K562 (cell line): ENCODE data around the gene ST3GAL5. TPM values are rescaled to one million over a fixed set of nuclear protein-coding genes. Genes with fewer than 3 reads are reported as not detected.

Source experiments
- ARHGAP35 ChIP-seq: fragments of 450-650 bp; IDR thresholded peaks from 2 replicates; pipeline ENCODE4 v1.6.1; 2018; ENCODE audit not compliant: partially characterized antibody
- CBX1 ChIP-seq: sonication (generic); IDR thresholded peaks from 2 replicates; pipeline ENCODE4 v1.6.1; 2016; ENCODE audit warnings: antibody characterized with exemption, low read depth, mild to moderate bottlenecking
- CC2D1A ChIP-seq: fragments of 450-650 bp; IDR thresholded peaks from 2 replicates; pipeline ENCODE4 v1.6.1; 2017; ENCODE audit warnings: mild to moderate bottlenecking
- CHD4 ChIP-seq: fragments of 200-600 bp; sonication (generic); IDR thresholded peaks from 3 replicates; pipeline ENCODE4 v1.6.1; 2012; ENCODE audit warnings: low read depth, mild to moderate bottlenecking, mixed read lengths, low read length, inconsistent platforms; ENCODE audit not compliant: insufficient read depth, insufficient replicate concordance, poor library complexity, severe bottlenecking
- KLF13 ChIP-seq: fragments of 450-650 bp; IDR thresholded peaks from 2 replicates; pipeline ENCODE4 v1.6.1; 2016; ENCODE audit warnings: missing genetic modification characterization, low read depth, mild to moderate bottlenecking, missing compliant biosample characterization, moderate library complexity, borderline replicate concordance
- NR2C2 ChIP-seq, 2 experiments: fragments of 200-800 bp in 1 of 2; sonication (Bioruptor generic) in 1 of 2; sonication (generic) in 1 of 2; formaldehyde crosslinking in 1 of 2; IDR thresholded peaks; 2 replicates each; pipeline versions ENCODE4 v1.6.1 to v1.8.0; 2016 to 2022; ENCODE audit warnings: mild to moderate bottlenecking in 1 of 2, missing compliant biosample characterization in 1 of 2, missing genetic modification characterization in 1 of 2, missing genetic modification reagents in 1 of 2
- PYGO2 ChIP-seq: fragments of 450-650 bp; IDR thresholded peaks from 2 replicates; pipeline ENCODE4 v1.6.1; 2016; ENCODE audit warnings: mild to moderate bottlenecking, missing genetic modification characterization, moderate library complexity, missing compliant biosample characterization
- RNF2 ChIP-seq: sonication (generic); IDR thresholded peaks from 2 replicates; pipeline ENCODE4 v1.6.1; 2016
- SREBF1 ChIP-seq: fragments of 150-350 bp; IDR thresholded peaks from 2 replicates; pipeline ENCODE4 v1.6.1; 2014; ENCODE audit warnings: antibody characterized with exemption, low read depth, low read length, borderline replicate concordance
- TAF15 ChIP-seq: fragments of 200-400 bp; formaldehyde crosslinking; IDR thresholded peaks from 2 replicates; pipeline ENCODE4 v1.6.1; 2017; ENCODE audit warnings: mild to moderate bottlenecking, low read depth, low read length, moderate library complexity
- TAF9B ChIP-seq: fragments of 450-650 bp; IDR thresholded peaks from 2 replicates; pipeline ENCODE4 v1.6.1; 2018; ENCODE audit warnings: mild to moderate bottlenecking; ENCODE audit not compliant: partially characterized antibody
- ZBTB1 ChIP-seq: sonication (generic); formaldehyde crosslinking; IDR thresholded peaks from 2 replicates; pipeline ENCODE4 v1.8.1; 2023; ENCODE audit warnings: missing genetic modification reagents, low read depth, mild to moderate bottlenecking, borderline replicate concordance
- ZFX ChIP-seq: sonication (generic); formaldehyde crosslinking; IDR thresholded peaks from 2 replicates; pipeline ENCODE4 v1.8.0; 2022; ENCODE audit warnings: mild to moderate bottlenecking, missing genetic modification reagents, moderate library complexity
- ZNF780A ChIP-seq: fragments of 250-450 bp; sonication (Bioruptor Pico); IDR thresholded peaks from 2 replicates; pipeline ENCODE4 v1.5.0; 2021; ENCODE audit warnings: mild to moderate bottlenecking
- polyA plus RNA-seq, 8 experiments: library from polyadenylated mRNA; depleted of rRNA in 4 of 8; stranded (reverse) in 5 of 8; unstranded in 3 of 8; fragments of >200 nt; fragmentation: Nextera tagmentation in 2 of 8; fragmentation: Illumina TruSeq in 1 of 8; extraction: Ambion mirVana in 2 of 8; extraction: Trizol in 1 of 8; gene quantifications; 2 replicates each; pipeline versions ENCODE4 v1.2.1 to v1.2.3, GENCODE V29; 2011 to 2014; ENCODE audit warnings: inconsistent platforms in 1 of 8, missing spikeins in 1 of 8
- total RNA-seq, 7 experiments: library from RNA; depleted of rRNA in 6 of 7; stranded (reverse); fragments of >200 nt in 6 of 7; fragmentation: Illumina TruSeq in 2 of 7; extraction: Trizol in 2 of 7; gene quantifications; 2 replicates each; pipeline versions ENCODE4 v1.2.1 to v1.2.3, GENCODE V29; 2011 to 2021; ENCODE audit warnings: low replicate concordance in 1 of 7
- TF ChIP-seq, protein P1 (sequence below): fragments of 250-450 bp; sonication (Bioruptor Pico); IDR thresholded peaks from 2 replicates; pipeline ENCODE4 v1.9.0; 2021; ENCODE audit warnings: mild to moderate bottlenecking
- TF ChIP-seq, protein P2 (sequence below): sonication (generic); formaldehyde crosslinking; IDR thresholded peaks from 2 replicates; pipeline ENCODE4 v1.8.0; 2022; ENCODE audit warnings: missing genetic modification reagents, mild to moderate bottlenecking, borderline replicate concordance
- TF ChIP-seq, protein P3 (sequence below): fragments of 200-800 bp; sonication (Bioruptor generic); IDR thresholded peaks from 2 replicates; pipeline ENCODE4 v1.6.1; 2017; ENCODE audit warnings: missing genetic modification characterization, missing compliant biosample characterization
- TF ChIP-seq, protein P4 (sequence below): fragments of 150-350 bp; IDR thresholded peaks from 2 replicates; pipeline ENCODE4 v1.6.1; 2014; ENCODE audit warnings: low read depth, mild to moderate bottlenecking, low read length, borderline replicate concordance
- TF ChIP-seq, protein P5 (sequence below): sonication (generic); formaldehyde crosslinking; IDR thresholded peaks from 2 replicates; pipeline ENCODE4 v1.4.0; 2020; ENCODE audit warnings: mild to moderate bottlenecking, missing genetic modification reagents

ST3GAL5 gene
- total and polyA plus RNA-seq, 9 of the 15 experiments (the other 6 are each of a cell fraction or from before 2014, with no cell fraction given): 1.6 to 10.0 (median 4.2) TPM

DNA sequence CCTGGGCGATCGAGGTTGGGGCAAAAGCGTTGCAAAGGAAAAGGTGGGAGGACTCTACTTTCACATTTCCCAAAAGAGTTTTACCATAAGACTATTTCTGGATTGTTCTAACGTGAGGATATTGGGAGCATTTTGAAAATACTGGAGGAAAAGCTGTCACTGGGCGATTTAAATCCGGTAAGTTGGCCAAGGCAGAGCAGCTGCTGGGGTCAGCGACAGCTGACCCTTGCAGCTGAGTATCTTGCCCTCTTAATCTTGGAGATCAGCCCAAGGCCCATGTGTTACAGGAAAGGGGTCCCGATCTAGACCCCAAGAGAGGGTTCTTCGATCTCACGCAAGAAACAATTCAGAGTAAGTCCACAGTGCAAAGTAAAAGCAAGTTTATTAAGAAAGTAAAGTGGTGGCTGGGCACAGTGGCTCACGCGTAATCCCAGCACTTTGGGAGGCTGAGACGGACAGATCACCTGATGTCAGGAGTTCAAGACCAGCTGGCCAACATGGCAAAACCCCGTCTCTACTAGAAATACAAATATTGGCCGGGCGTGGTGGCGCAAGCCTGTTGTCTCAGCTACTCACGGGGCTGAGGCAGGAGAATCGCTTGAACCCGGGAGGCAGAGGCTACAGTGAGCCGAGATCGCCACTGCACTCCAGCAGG, 964 bp upstream of the ST3GAL5 start (continued):
- TF ChIP-seq, protein P1, sequence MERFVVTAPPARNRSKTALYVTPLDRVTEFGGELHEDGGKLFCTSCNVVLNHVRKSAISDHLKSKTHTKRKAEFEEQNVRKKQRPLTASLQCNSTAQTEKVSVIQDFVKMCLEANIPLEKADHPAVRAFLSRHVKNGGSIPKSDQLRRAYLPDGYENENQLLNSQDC: no peak
- no peak for TF ChIP-seq TAF15
- TF ChIP-seq RNF2: no peak
- TF ChIP-seq SREBF1: no peak
- TF ChIP-seq KLF13 (tag): no peak
- TF ChIP-seq CBX1: no peak
- TF ChIP-seq, protein P2, sequence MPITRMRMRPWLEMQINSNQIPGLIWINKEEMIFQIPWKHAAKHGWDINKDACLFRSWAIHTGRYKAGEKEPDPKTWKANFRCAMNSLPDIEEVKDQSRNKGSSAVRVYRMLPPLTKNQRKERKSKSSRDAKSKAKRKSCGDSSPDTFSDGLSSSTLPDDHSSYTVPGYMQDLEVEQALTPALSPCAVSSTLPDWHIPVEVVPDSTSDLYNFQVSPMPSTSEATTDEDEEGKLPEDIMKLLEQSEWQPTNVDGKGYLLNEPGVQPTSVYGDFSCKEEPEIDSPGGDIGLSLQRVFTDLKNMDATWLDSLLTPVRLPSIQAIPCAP: no peak
- peak; percentile 33 for TF ChIP-seq TAF9B
- TF ChIP-seq ZBTB1 (CRISPR knock-in tag): 0 out of 2 replicates have a peak, but pooled peaks have one; percentile 30
- TF ChIP-seq, protein P3, sequence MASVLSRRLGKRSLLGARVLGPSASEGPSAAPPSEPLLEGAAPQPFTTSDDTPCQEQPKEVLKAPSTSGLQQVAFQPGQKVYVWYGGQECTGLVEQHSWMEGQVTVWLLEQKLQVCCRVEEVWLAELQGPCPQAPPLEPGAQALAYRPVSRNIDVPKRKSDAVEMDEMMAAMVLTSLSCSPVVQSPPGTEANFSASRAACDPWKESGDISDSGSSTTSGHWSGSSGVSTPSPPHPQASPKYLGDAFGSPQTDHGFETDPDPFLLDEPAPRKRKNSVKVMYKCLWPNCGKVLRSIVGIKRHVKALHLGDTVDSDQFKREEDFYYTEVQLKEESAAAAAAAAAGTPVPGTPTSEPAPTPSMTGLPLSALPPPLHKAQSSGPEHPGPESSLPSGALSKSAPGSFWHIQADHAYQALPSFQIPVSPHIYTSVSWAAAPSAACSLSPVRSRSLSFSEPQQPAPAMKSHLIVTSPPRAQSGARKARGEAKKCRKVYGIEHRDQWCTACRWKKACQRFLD: peak; percentile 23; the same call in 1 of the 2 replicates
- TF ChIP-seq, protein P4, sequence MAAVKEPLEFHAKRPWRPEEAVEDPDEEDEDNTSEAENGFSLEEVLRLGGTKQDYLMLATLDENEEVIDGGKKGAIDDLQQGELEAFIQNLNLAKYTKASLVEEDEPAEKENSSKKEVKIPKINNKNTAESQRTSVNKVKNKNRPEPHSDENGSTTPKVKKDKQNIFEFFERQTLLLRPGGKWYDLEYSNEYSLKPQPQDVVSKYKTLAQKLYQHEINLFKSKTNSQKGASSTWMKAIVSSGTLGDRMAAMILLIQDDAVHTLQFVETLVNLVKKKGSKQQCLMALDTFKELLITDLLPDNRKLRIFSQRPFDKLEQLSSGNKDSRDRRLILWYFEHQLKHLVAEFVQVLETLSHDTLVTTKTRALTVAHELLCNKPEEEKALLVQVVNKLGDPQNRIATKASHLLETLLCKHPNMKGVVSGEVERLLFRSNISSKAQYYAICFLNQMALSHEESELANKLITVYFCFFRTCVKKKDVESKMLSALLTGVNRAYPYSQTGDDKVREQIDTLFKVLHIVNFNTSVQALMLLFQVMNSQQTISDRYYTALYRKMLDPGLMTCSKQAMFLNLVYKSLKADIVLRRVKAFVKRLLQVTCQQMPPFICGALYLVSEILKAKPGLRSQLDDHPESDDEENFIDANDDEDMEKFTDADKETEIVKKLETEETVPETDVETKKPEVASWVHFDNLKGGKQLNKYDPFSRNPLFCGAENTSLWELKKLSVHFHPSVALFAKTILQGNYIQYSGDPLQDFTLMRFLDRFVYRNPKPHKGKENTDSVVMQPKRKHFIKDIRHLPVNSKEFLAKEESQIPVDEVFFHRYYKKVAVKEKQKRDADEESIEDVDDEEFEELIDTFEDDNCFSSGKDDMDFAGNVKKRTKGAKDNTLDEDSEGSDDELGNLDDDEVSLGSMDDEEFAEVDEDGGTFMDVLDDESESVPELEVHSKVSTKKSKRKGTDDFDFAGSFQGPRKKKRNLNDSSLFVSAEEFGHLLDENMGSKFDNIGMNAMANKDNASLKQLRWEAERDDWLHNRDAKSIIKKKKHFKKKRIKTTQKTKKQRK: no peak
- no peak for TF ChIP-seq CHD4
- TF ChIP-seq NR2C2 (CRISPR knock-in tag; IDR thresholded peaks at IDR 0.05): no peak
- 0 out of 2 replicates have a peak, but pooled peaks have one; percentile 3 for TF ChIP-seq NR2C2 (tag; IDR thresholded peaks at IDR 0.05)
- no peak for TF ChIP-seq ZFX (CRISPR knock-in tag)
- TF ChIP-seq ZNF780A (CRISPR knock-in tag): no peak
- TF ChIP-seq ARHGAP35: no peak
- no peak for TF ChIP-seq CC2D1A
- TF ChIP-seq, protein P5, sequence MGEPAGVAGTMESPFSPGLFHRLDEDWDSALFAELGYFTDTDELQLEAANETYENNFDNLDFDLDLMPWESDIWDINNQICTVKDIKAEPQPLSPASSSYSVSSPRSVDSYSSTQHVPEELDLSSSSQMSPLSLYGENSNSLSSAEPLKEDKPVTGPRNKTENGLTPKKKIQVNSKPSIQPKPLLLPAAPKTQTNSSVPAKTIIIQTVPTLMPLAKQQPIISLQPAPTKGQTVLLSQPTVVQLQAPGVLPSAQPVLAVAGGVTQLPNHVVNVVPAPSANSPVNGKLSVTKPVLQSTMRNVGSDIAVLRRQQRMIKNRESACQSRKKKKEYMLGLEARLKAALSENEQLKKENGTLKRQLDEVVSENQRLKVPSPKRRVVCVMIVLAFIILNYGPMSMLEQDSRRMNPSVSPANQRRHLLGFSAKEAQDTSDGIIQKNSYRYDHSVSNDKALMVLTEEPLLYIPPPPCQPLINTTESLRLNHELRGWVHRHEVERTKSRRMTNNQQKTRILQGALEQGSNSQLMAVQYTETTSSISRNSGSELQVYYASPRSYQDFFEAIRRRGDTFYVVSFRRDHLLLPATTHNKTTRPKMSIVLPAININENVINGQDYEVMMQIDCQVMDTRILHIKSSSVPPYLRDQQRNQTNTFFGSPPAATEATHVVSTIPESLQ: no peak
- no peak for TF ChIP-seq PYGO2
